Breast epithelium (tissue), 3 donors: ENCODE measurements around the gene LDOC1.

Experiments used
- CTCF ChIP-seq, 3 donors: fragments of 450-650 bp; IDR thresholded peaks; one replicate each; pipeline ENCODE4 v1.5.1; 2016 to 2017; ENCODE audit warnings: antibody characterized with exemption in 3 of 3, mild to moderate bottlenecking in 3 of 3, moderate library complexity in 3 of 3
- POLR2A ChIP-seq: fragments of 450-650 bp; IDR thresholded peaks from one replicate; pipeline ENCODE4 v1.6.1; 2016; ENCODE audit warnings: antibody characterized with exemption, mild to moderate bottlenecking, moderate library complexity
- POLR2AphosphoS5 ChIP-seq, 3 donors: sonication (generic); formaldehyde crosslinking; IDR thresholded peaks; one replicate each; pipeline ENCODE4 v1.6.1; 2017; ENCODE audit warnings: antibody characterized with exemption in 3 of 3

GRCh38 chrX:141201962-141202361 is 25.0 kb upstream of the LDOC1 start:
- TF ChIP-seq CTCF (IDR thresholded peaks at IDR 0.05) (no peak), POLR2A (no peak), POLR2AphosphoS5 (IDR thresholded peaks at IDR 0.05) (no peak)
